HepG2 (cell line): ENCODE results near the gene RAD1. TPM values are rescaled to one million over a fixed set of nuclear protein-coding genes. Genes with fewer than 3 reads are reported as not detected.

ENCODE experiments used
- ATF1 ChIP-seq: IDR thresholded peaks from 2 replicates; pipeline ENCODE4 v1.6.1; 2016; ENCODE audit warnings: mild to moderate bottlenecking, control low read depth
- DMTF1 ChIP-seq: sonication (generic); formaldehyde crosslinking; IDR thresholded peaks from 2 replicates; pipeline ENCODE4 v1.4.0; 2020; ENCODE audit warnings: mild to moderate bottlenecking, missing genetic modification reagents
- HIC2 ChIP-seq: sonication (generic); formaldehyde crosslinking; IDR thresholded peaks from 2 replicates; pipeline ENCODE4 v1.9.0; 2022; ENCODE audit warnings: low read depth, missing genetic modification reagents
- HOMEZ ChIP-seq: IDR thresholded peaks from 2 replicates; pipeline ENCODE4 v1.6.1; 2016; ENCODE audit warnings: low read depth
- IKZF1 ChIP-seq: fragments of 450-650 bp; IDR thresholded peaks from 2 replicates; pipeline ENCODE4 v1.7.1; 2016
- MED1 ChIP-seq: sonication (generic); formaldehyde crosslinking; IDR thresholded peaks from 2 replicates; pipeline ENCODE4 v1.4.0; 2020; ENCODE audit warnings: missing genetic modification reagents
- NFYC ChIP-seq: IDR thresholded peaks from 2 replicates; pipeline ENCODE4 v1.6.1; 2016; ENCODE audit warnings: missing genetic modification reagents, missing compliant biosample characterization
- PRPF4 ChIP-seq: fragments of 200-400 bp; formaldehyde crosslinking; IDR thresholded peaks from 2 replicates; pipeline ENCODE4 v1.6.1; 2016; ENCODE audit warnings: low read length, low read depth; ENCODE audit not compliant: poor library complexity, severe bottlenecking
- TBX3 ChIP-seq: fragments of 450-650 bp; IDR thresholded peaks from 2 replicates; pipeline ENCODE4 v1.6.1; 2017; ENCODE audit warnings: antibody characterized with exemption, mild to moderate bottlenecking, inconsistent platforms, borderline replicate concordance
- ZC3H4 ChIP-seq: sonication (generic); formaldehyde crosslinking; IDR thresholded peaks from 2 replicates; pipeline ENCODE4 v1.4.0; 2020; ENCODE audit warnings: missing genetic modification reagents, borderline replicate concordance
- ZNF20 ChIP-seq: sonication (generic); formaldehyde crosslinking; IDR thresholded peaks from 2 replicates; pipeline ENCODE4 v1.4.0; 2020; ENCODE audit warnings: mild to moderate bottlenecking, moderate library complexity, missing genetic modification reagents
- ZNF318 ChIP-seq: sonication (generic); formaldehyde crosslinking; IDR thresholded peaks from 2 replicates; pipeline ENCODE4 v1.4.0; 2020; ENCODE audit warnings: mild to moderate bottlenecking, missing genetic modification reagents
- ZNF691 ChIP-seq: sonication (generic); formaldehyde crosslinking; IDR thresholded peaks from 2 replicates; pipeline ENCODE4 v1.4.0; 2020; ENCODE audit warnings: missing genetic modification reagents, low read depth, mild to moderate bottlenecking, borderline replicate concordance
- polyA plus RNA-seq, 8 experiments: library from polyadenylated mRNA; depleted of rRNA in 3 of 8; stranded (reverse) in 7 of 8; unstranded in 1 of 8; fragments of >200 nt; fragmentation: Illumina TruSeq in 4 of 8; extraction: Trizol in 4 of 8; gene quantifications; 2 replicates each; pipeline versions ENCODE4 v1.2.1 to v1.2.3, GENCODE V29; 2011 to 2016; ENCODE audit warnings: low read depth in 4 of 8, missing spikeins in 1 of 8, mixed read lengths in 1 of 8; ENCODE audit not compliant: insufficient read depth in 1 of 8
- total RNA-seq, 5 experiments: library from RNA; depleted of rRNA; stranded (reverse); fragments of >200 nt; fragmentation: Illumina TruSeq; extraction: Trizol; gene quantifications; 2 replicates each; pipeline ENCODE4 v1.2.3, GENCODE V29; 2016; ENCODE audit warnings: low read depth in 1 of 5

RAD1 gene
- total and polyA plus RNA-seq, 2 of the 13 experiments (the other 11 are each of a cell fraction or from before 2014, with no cell fraction given), result 14.7 to 39.1 TPM

GRCh38 chr5:34915139-34915855 lies at the start of gene RAD1, which contains the start of gene BRIX1 (continued):
- TF ChIP-seq DMTF1, result peak; percentile 62; the same call in 1 of the 2 replicates
- no peak for TF ChIP-seq HOMEZ (CRISPR knock-in tag)
- peak; percentile 58; the same call in 1 of the 2 replicates for TF ChIP-seq NFYC (CRISPR knock-in tag)
- no peak for TF ChIP-seq ZNF318 (CRISPR knock-in tag)
- TF ChIP-seq IKZF1, result no peak
- TF ChIP-seq ZNF20 (CRISPR knock-in tag), result 0 out of 2 replicates have a peak, but pooled peaks have one; percentile 47
- no peak for TF ChIP-seq ATF1 (CRISPR knock-in tag)
- TF ChIP-seq TBX3, result 0 out of 2 replicates have a peak, but pooled peaks have one; percentile 43
- peak; percentile 77; the same call in 1 of the 2 replicates for TF ChIP-seq ZNF691 (CRISPR knock-in tag)
- no peak for TF ChIP-seq HIC2 (CRISPR knock-in tag)
- no peak for TF ChIP-seq PRPF4
- 0 out of 2 replicates have a peak, but pooled peaks have one; percentile 21 for TF ChIP-seq ZC3H4 (CRISPR knock-in tag)
- TF ChIP-seq MED1, result peak; percentile 77
